GM18951 (cell line): ENCODE measurements around the gene GALP.
"Not testable (repeated sequence)": the region's sequence is repeated elsewhere in the genome, so short reads cannot be mapped to it uniquely, and the experiment has no call there.

ENCODE experiments used
- POLR2A ChIP-seq: IDR thresholded peaks from 4 replicates; pipeline ENCODE4 v1.6.1; 2011; ENCODE audit warnings: mild to moderate bottlenecking; ENCODE audit not compliant: insufficient read length, insufficient read depth; ENCODE audit errors: extremely low read depth
- in situ Hi-C: fragments of 300-500 bp; cut with MboI; formaldehyde crosslinking; loops from one replicate; pipeline ENCODE4 v1.12.0; 2022; ENCODE audit warnings: low sequenced_read_pairs, mixed read lengths, inconsistent platforms; ENCODE audit not compliant: unreplicated experiment

GALP gene

GRCh38 chr19:56189785-56190184 is 14.0 kb downstream of the GALP start:
- TF ChIP-seq POLR2A, result no peak
- in situ Hi-C loops, result no loop called here

GRCh38 chr19:56191115-56191514 is 15.3 kb downstream of the GALP start:
- TF ChIP-seq POLR2A, result no peak
- in situ Hi-C loops, result no loop called here

GRCh38 chr19:56191711-56192110 is 15.9 kb downstream of the GALP start:
- in situ Hi-C loops, result no loop called here
- no peak for TF ChIP-seq POLR2A

GRCh38 chr19:56193981-56194640 is 18.3 kb downstream of the GALP start:
- in situ Hi-C loops, result no loop called here
- TF ChIP-seq POLR2A, result no peak

GRCh38 chr19:56197646-56198045 is 21.8 kb downstream of the GALP start, which contains the start of gene ZSCAN5B:
ZSCAN5B (minus strand) TSS chr19:56197783; CDS start chr19:56193052, 4,731 bp downstream.
- in situ Hi-C loops, result not testable (repeated sequence)

GRCh38 chr19:56199687-56200086 is 23.9 kb downstream of the GALP start:
- in situ Hi-C loops, result no loop called here
- TF ChIP-seq POLR2A, result no peak

GRCh38 chr19:56201973-56202372 is 26.2 kb downstream of the GALP start, which contains the start of gene ZSCAN5C:
ZSCAN5C (plus strand) TSS chr19:56202273; CDS start chr19:56205914, 3,641 bp downstream.
- no peak for TF ChIP-seq POLR2A
- in situ Hi-C loops, result no loop called here

GRCh38 chr19:56207581-56207980 is 31.8 kb downstream of the GALP start:
- in situ Hi-C loops, result not testable (repeated sequence)

GRCh38 chr19:56209091-56209490 is 33.3 kb downstream of the GALP start:
- in situ Hi-C loops, result no loop called here
- no peak for TF ChIP-seq POLR2A

- in situ Hi-C loops, result not testable (repeated sequence)
Observed at GRCh38 chr19:56210036-56210435, 34.2 kb downstream of the GALP start.

- in situ Hi-C loops, result no loop called here
- no peak for TF ChIP-seq POLR2A
Observed at GRCh38 chr19:56211718-56212117, 35.9 kb downstream of the GALP start.

GRCh38 chr19:56217039-56217949 is 41.5 kb downstream of the GALP start:
- no peak for TF ChIP-seq POLR2A
- in situ Hi-C loops, result no loop called here

GRCh38 chr19:56218961-56219360 is 43.2 kb downstream of the GALP start:
- in situ Hi-C loops, result no loop called here
- TF ChIP-seq POLR2A, result no peak

- in situ Hi-C loops, result not testable (repeated sequence)
Observed at GRCh38 chr19:56221442-56221841, 45.6 kb downstream of the GALP start.
